Trophoblast cell (in vitro differentiated cells and primary cell): ENCODE results near the gene LRCOL1.
A peak's percentile ranks its signal among the peaks of the same experiment; 100 is the strongest.

ENCODE experiments used
- DNase-seq, 2 donors: peaks; one replicate each; pipeline ENCODE4 v3.0.0-alpha.2; 2016
- H2AFZ ChIP-seq: 2 replicates; pipeline ENCODE4 v1.6.1; 2013; ENCODE audit warnings: low read length, moderate library complexity, mild to moderate bottlenecking; ENCODE audit not compliant: insufficient read depth, poor library complexity
- H2AK5ac ChIP-seq: 2 replicates; pipeline ENCODE4 v1.6.1; 2013; ENCODE audit warnings: mild to moderate bottlenecking, low read length
- H2BK120ac ChIP-seq: 2 replicates; pipeline ENCODE4 v1.6.1; 2013; ENCODE audit warnings: low read length, mild to moderate bottlenecking, moderate library complexity; ENCODE audit not compliant: insufficient read depth, poor library complexity
- H2BK12ac ChIP-seq: 2 replicates; pipeline ENCODE4 v1.6.1; 2013; ENCODE audit warnings: mild to moderate bottlenecking, low read length, moderate library complexity
- H2BK5ac ChIP-seq: 2 replicates; pipeline ENCODE4 v1.6.1; 2013; ENCODE audit warnings: low read length, low read depth, moderate library complexity, mild to moderate bottlenecking; ENCODE audit not compliant: poor library complexity
- H3K14ac ChIP-seq: 2 replicates; pipeline ENCODE4 v1.6.1; 2013; ENCODE audit warnings: mild to moderate bottlenecking, low read length
- H3K18ac ChIP-seq: 2 replicates; pipeline ENCODE4 v1.6.1; 2013; ENCODE audit warnings: mild to moderate bottlenecking, low read length
- H3K23ac ChIP-seq: 2 replicates; pipeline ENCODE4 v1.6.1; 2013; ENCODE audit warnings: low read length
- H3K27ac ChIP-seq: 2 replicates; pipeline ENCODE4 v1.5.1; 2013; ENCODE audit warnings: low read depth, mild to moderate bottlenecking, inconsistent platforms, low read length, moderate library complexity
- H3K27me3 ChIP-seq: 2 replicates; pipeline ENCODE4 v1.6.1; 2013; ENCODE audit warnings: inconsistent platforms, mild to moderate bottlenecking, low read length, moderate library complexity; ENCODE audit not compliant: insufficient read depth
- H3K36me3 ChIP-seq, 2 experiments: 1 replicate in 1 of 2; 2 replicates in 1 of 2; pipeline ENCODE4 v1.6.1; 2013; ENCODE audit warnings: low read length in 2 of 2, mild to moderate bottlenecking in 2 of 2, moderate library complexity in 1 of 2; ENCODE audit not compliant: insufficient read depth in 2 of 2, control insufficient read depth in 1 of 2
- H3K4ac ChIP-seq: 2 replicates; pipeline ENCODE4 v1.6.1; 2013; ENCODE audit warnings: low read depth, mild to moderate bottlenecking, low read length, moderate library complexity
- H3K4me1 ChIP-seq, 2 experiments: 1 replicate in 1 of 2; 2 replicates in 1 of 2; pipeline ENCODE4 v1.6.1; 2013; ENCODE audit warnings: low read length in 2 of 2, mild to moderate bottlenecking in 2 of 2, moderate library complexity in 1 of 2; ENCODE audit not compliant: insufficient read depth in 2 of 2, control insufficient read depth in 1 of 2
- H3K4me2 ChIP-seq: 2 replicates; pipeline ENCODE4 v1.6.1; 2013; ENCODE audit warnings: inconsistent platforms, mild to moderate bottlenecking, low read length, moderate library complexity
- H3K4me3 ChIP-seq: 2 replicates; pipeline ENCODE4 v1.5.1; 2013; ENCODE audit warnings: mild to moderate bottlenecking, low read depth, low read length, inconsistent platforms
- H3K79me1 ChIP-seq: one replicate; pipeline ENCODE4 v1.6.1; 2013; ENCODE audit warnings: low read length
- H3K79me2 ChIP-seq: 2 replicates; pipeline ENCODE4 v1.6.1; 2013; ENCODE audit warnings: low read length, mild to moderate bottlenecking; ENCODE audit not compliant: control insufficient read depth, insufficient read depth, poor library complexity
- H3K9ac ChIP-seq: 2 replicates; pipeline ENCODE4 v1.6.1; 2013; ENCODE audit warnings: mild to moderate bottlenecking, low read length
- H3K9me3 ChIP-seq: 2 replicates; pipeline ENCODE4 v1.6.1; 2013; ENCODE audit warnings: low read depth, mild to moderate bottlenecking, control low read depth, inconsistent platforms, low read length; ENCODE audit not compliant: insufficient read depth
- H4K12ac ChIP-seq: 2 replicates; pipeline ENCODE4 v1.6.1; 2013; ENCODE audit warnings: low read depth, mild to moderate bottlenecking, low read length, moderate library complexity
- H4K8ac ChIP-seq: 2 replicates; pipeline ENCODE4 v1.6.1; 2013; ENCODE audit warnings: low read depth, mild to moderate bottlenecking, low read length, moderate library complexity
- H4K91ac ChIP-seq: one replicate; pipeline ENCODE4 v1.6.1; 2013; ENCODE audit warnings: low read depth, mild to moderate bottlenecking, low read length, moderate library complexity
- WGBS: extraction: QIAGEN DNeasy Blood & Tissue Kit; methylation state at CpG from one replicate; pipeline ENCODE4 v1.1.7; 2013; ENCODE audit warnings: missing lambda C conversion rate; ENCODE audit not compliant: insufficient read length, insufficient coverage; ENCODE audit errors: extremely low coverage; 5-methylcytosine and 5-hydroxymethylcytosine counted together

The LRCOL1 gene

GRCh38 chr12:132648616-132649225 lies 38.3 kb upstream of the LRCOL1 start:
- H3K23ac ChIP-seq: no peak overlapping the region
- no peaks in the 10 kb centered on the region for H3K4me1 ChIP-seq
- H3K9me3 ChIP-seq: no peaks in the 10 kb centered on the region
- H2AFZ ChIP-seq: no peak overlapping the region
- no peaks in the 10 kb centered on the region for H3K27me3 ChIP-seq
- H2AK5ac ChIP-seq: no peak overlapping the region
- peaks cover 53 to 56% of the 10 kb centered on the region in 2 experiments for H3K36me3 ChIP-seq
- H3K79me1 ChIP-seq: no peaks in the 10 kb centered on the region
- no peak overlapping the region for H4K91ac ChIP-seq
- no peak overlapping the region for H2BK120ac ChIP-seq
- DNase-seq: no peak
- no peak overlapping the region for H3K18ac ChIP-seq
- H2BK5ac ChIP-seq: no peak overlapping the region
- H3K27ac ChIP-seq: no peak overlapping the region
- no peak overlapping the region for H3K14ac ChIP-seq
- H4K8ac ChIP-seq: no peak overlapping the region
- no peak overlapping the region for H2BK12ac ChIP-seq
- no peak overlapping the region for H3K4me2 ChIP-seq
- H3K79me2 ChIP-seq: no peaks in the 10 kb centered on the region
- H3K9ac ChIP-seq: no peak overlapping the region
- WGBS: no CpG with 5 or more reads among the region's 24 CpGs
- H4K12ac ChIP-seq: no peak overlapping the region
- peak overlapping the region; percentile 4 for H3K4me3 ChIP-seq
- H3K4ac ChIP-seq: no peak overlapping the region

GRCh38 chr12:132647858-132648257 lies 37.5 kb upstream of the LRCOL1 start:
- Histone ChIP-seq H3K14ac (no peak overlapping the region), H3K4me1 (no peaks in the 10 kb centered on the region), H4K91ac (no peak overlapping the region), H2BK12ac (no peak overlapping the region), H3K9me3 (no peaks in the 10 kb centered on the region), H3K18ac (no peak overlapping the region), H3K79me1 (no peaks in the 10 kb centered on the region), H3K9ac (no peak overlapping the region), H4K12ac (no peak overlapping the region), H3K27ac (no peak overlapping the region), H3K4ac (no peak overlapping the region), H3K27me3 (no peaks in the 10 kb centered on the region), H4K8ac (no peak overlapping the region), H2AK5ac (no peak overlapping the region), H2AFZ (no peak overlapping the region), H3K4me3 (no peak overlapping the region), H2BK120ac (no peak overlapping the region), H3K23ac (no peak overlapping the region), H3K4me2 (no peak overlapping the region), H2BK5ac (no peak overlapping the region), H3K36me3 (peaks cover 58 to 62% of the 10 kb centered on the region in 2 experiments), H3K79me2 (no peaks in the 10 kb centered on the region)
- no CpG with 5 or more reads among the region's 10 CpGs for WGBS
- no peak for DNase-seq

- Histone ChIP-seq H3K9me3 (no peaks in the 10 kb centered on the region), H2AFZ (no peak overlapping the region), H2BK12ac (no peak overlapping the region), H2AK5ac (no peak overlapping the region), H3K18ac (no peak overlapping the region), H3K27me3 (no peaks in the 10 kb centered on the region), H2BK5ac (no peak overlapping the region), H3K4me3 (no peak overlapping the region), H3K36me3 (peaks cover 65 to 68% of the 10 kb centered on the region in 2 experiments), H3K23ac (no peak overlapping the region), H3K79me1 (no peaks in the 10 kb centered on the region), H3K4ac (no peak overlapping the region), H4K91ac (no peak overlapping the region), H3K4me2 (no peak overlapping the region), H4K12ac (no peak overlapping the region), H3K79me2 (no peaks in the 10 kb centered on the region), H3K9ac (no peak overlapping the region), H2BK120ac (no peak overlapping the region), H3K4me1 (no peaks in the 10 kb centered on the region), H3K14ac (no peak overlapping the region), H4K8ac (no peak overlapping the region), H3K27ac (no peak overlapping the region)
- no peak for DNase-seq
- no CpG with 5 or more reads among the region's 7 CpGs for WGBS
Observed at GRCh38 chr12:132646850-132647249, 36.5 kb upstream of the LRCOL1 start.

GRCh38 chr12:132642846-132643835 lies 32.8 kb upstream of the LRCOL1 start:
- H3K23ac ChIP-seq: no peak overlapping the region

More at GRCh38 chr12:132642846-132643835, 32.8 kb upstream of the LRCOL1 start:
- H2BK120ac ChIP-seq: no peak overlapping the region
- H3K79me1 ChIP-seq: no peaks in the 10 kb centered on the region
- no peak overlapping the region for H2AK5ac ChIP-seq
- H3K14ac ChIP-seq: no peak overlapping the region
- no peaks in the 10 kb centered on the region for H3K79me2 ChIP-seq
- H2BK12ac ChIP-seq: no peak overlapping the region
- peaks cover 68 to 72% of the 10 kb centered on the region in 2 experiments for H3K36me3 ChIP-seq
- no peaks in the 10 kb centered on the region for H3K9me3 ChIP-seq
- H3K4me2 ChIP-seq: no peak overlapping the region
- H3K4ac ChIP-seq: no peak overlapping the region
- H4K8ac ChIP-seq: no peak overlapping the region
- no peak overlapping the region for H2BK5ac ChIP-seq
- H3K27ac ChIP-seq: no peak overlapping the region
- H4K12ac ChIP-seq: no peak overlapping the region
- H3K18ac ChIP-seq: no peak overlapping the region
- H2AFZ ChIP-seq: no peak overlapping the region
- no peak overlapping the region for H4K91ac ChIP-seq
- no peaks in the 10 kb centered on the region for H3K27me3 ChIP-seq
- H3K9ac ChIP-seq: no peak overlapping the region
- no CpG with 5 or more reads among the region's 30 CpGs for WGBS
- no peak for DNase-seq
- no peak overlapping the region for H3K4me3 ChIP-seq
- H3K4me1 ChIP-seq: no peaks in the 10 kb centered on the region
